Prostate gland (tissue), 2 donors: ENCODE results near the gene ARL3.

Experiments used
- POLR2AphosphoS5 ChIP-seq: sonication (generic); formaldehyde crosslinking; IDR thresholded peaks from one replicate; pipeline ENCODE4 v1.6.1; 2017; ENCODE audit warnings: antibody characterized with exemption
- TF ChIP-seq, protein P1 (sequence below), 4 experiments: fragments of 200-600 bp in 2 of 4; fragments of 450-650 bp in 2 of 4; sonication (generic) in 2 of 4; IDR thresholded peaks; 1 replicate in 3 of 4; 2 replicates in 1 of 4; pipeline ENCODE4 v1.5.1; 2016 to 2019; ENCODE audit warnings: antibody characterized with exemption in 4 of 4, mild to moderate bottlenecking in 2 of 4, moderate library complexity in 2 of 4

DNA sequence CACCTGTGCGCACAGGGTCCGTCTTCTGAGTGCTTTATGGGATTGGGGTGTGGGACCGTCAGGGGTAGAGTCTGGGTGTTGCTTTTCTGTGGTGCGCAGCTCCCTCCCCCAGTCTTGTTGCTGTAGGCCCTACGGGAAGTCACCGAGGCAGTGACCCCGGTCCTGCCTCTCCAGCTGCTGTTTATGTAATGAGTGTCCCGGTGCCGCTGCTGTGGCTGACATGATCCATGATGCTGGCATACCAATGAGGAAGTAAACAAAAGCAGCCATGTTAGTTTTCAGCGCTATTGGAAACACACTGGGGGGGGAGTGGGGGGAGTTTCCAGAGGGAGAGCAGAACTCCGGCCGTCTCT lies 68.8 kb downstream of the ARL3 start:
- peak; percentile 40 for TF ChIP-seq POLR2AphosphoS5
- TF ChIP-seq, protein P1, sequence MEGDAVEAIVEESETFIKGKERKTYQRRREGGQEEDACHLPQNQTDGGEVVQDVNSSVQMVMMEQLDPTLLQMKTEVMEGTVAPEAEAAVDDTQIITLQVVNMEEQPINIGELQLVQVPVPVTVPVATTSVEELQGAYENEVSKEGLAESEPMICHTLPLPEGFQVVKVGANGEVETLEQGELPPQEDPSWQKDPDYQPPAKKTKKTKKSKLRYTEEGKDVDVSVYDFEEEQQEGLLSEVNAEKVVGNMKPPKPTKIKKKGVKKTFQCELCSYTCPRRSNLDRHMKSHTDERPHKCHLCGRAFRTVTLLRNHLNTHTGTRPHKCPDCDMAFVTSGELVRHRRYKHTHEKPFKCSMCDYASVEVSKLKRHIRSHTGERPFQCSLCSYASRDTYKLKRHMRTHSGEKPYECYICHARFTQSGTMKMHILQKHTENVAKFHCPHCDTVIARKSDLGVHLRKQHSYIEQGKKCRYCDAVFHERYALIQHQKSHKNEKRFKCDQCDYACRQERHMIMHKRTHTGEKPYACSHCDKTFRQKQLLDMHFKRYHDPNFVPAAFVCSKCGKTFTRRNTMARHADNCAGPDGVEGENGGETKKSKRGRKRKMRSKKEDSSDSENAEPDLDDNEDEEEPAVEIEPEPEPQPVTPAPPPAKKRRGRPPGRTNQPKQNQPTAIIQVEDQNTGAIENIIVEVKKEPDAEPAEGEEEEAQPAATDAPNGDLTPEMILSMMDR (IDR thresholded peaks at IDR 0.05) = no peak
